ENCODE results near the gene PLEKHJ1. TPM values are rescaled to one million over a fixed set of nuclear protein-coding genes. Genes with fewer than 3 reads are reported as not detected.

Gene PLEKHJ1
- total RNA-seq, 1 experiment from 2014 or later = 94.8 TPM

DNA sequence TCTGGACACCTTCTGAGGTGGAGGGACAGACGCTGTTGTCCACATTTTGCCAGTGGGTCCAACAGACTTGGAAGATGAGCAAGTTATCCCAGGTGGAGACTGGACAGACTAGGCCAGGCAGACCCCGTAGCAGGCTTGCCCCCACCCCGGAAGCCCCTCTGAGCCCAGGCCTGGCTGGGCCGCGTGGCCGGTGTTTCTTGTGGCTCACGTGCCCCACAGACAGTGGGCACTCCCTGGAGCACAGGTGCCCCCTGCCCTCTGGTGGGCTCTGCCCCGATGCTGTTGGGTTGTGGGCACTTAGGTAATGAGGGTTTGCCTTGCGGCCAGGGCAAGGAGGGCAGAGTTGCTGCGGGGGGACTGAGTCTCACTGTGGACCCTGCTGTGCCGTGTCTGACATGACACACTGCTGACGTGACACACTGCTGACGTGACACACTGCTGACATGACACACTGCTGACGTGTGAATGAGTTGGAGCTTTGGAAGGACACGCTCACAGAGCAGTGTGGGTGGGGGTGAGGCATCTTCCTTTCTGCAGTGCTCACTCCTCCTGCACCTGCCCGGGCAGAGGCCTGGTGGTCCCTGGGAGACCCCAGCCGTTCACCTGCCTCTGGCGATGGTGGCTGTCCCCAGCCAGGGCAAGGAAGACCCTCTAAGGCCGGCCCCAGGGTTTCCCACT lies 47.3 kb downstream of the PLEKHJ1 start:
- BruUV-seq (replicated peaks) = no TSS peak
- Histone ChIP-seq H3K4me1 (ENCODE audit: insufficient read depth, low read length) (no peaks in the 10 kb centered on the region), H3K36me3 (ENCODE audit: low read depth, low read length) (peaks cover 2% of the 10 kb centered on the region; the same call in 1 of the 2 replicates), H3K79me2 (ENCODE audit: low read length) (peaks cover 28% of the 10 kb centered on the region), H3K9me2 (replicated peaks; ENCODE audit: low read length) (no peaks in the 10 kb centered on the region), H3K27ac (ENCODE audit: low read length) (no peak overlapping the region), H3F3A (ENCODE audit: low read length, unreplicated experiment) (no peaks in the 10 kb centered on the region), H3K9me3 (ENCODE audit: low read length) (no peaks in the 10 kb centered on the region), H3K4me2 (ENCODE audit: low read length) (no peak overlapping the region), H3K9ac (ENCODE audit: low read length) (no peak overlapping the region), H2AFZ (ENCODE audit: low read length) (no peak overlapping the region), H3K27me3 (ENCODE audit: low read length) (no peaks in the 10 kb centered on the region), H4K20me1 (ENCODE audit: low read length) (no peaks in the 10 kb centered on the region), H3K4me3 (ENCODE audit: low read length) (no peak overlapping the region)
- CTCF ChIA-PET = no interaction called here
- no peak for TF ChIP-seq EZH2phosphoT487 (IDR thresholded peaks at IDR 0.05; ENCODE audit: borderline replicate concordance, low read length)
- TF ChIP-seq, protein P1, sequence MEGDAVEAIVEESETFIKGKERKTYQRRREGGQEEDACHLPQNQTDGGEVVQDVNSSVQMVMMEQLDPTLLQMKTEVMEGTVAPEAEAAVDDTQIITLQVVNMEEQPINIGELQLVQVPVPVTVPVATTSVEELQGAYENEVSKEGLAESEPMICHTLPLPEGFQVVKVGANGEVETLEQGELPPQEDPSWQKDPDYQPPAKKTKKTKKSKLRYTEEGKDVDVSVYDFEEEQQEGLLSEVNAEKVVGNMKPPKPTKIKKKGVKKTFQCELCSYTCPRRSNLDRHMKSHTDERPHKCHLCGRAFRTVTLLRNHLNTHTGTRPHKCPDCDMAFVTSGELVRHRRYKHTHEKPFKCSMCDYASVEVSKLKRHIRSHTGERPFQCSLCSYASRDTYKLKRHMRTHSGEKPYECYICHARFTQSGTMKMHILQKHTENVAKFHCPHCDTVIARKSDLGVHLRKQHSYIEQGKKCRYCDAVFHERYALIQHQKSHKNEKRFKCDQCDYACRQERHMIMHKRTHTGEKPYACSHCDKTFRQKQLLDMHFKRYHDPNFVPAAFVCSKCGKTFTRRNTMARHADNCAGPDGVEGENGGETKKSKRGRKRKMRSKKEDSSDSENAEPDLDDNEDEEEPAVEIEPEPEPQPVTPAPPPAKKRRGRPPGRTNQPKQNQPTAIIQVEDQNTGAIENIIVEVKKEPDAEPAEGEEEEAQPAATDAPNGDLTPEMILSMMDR (conservative IDR thresholded peaks at IDR 0.05; ENCODE audit: low read depth, low read length) = no peak
- TF ChIP-seq EZH2 (IDR thresholded peaks at IDR 0.05; ENCODE audit: low read length, unreplicated experiment) = no peak
- no peak for DNase-seq
- POLR2A ChIA-PET (ENCODE audit: unreplicated experiment) = no interaction called here
- intact Hi-C loops (cut with micrococcal nuclease) = no loop called here
- ATAC-seq = no peak

DNA sequence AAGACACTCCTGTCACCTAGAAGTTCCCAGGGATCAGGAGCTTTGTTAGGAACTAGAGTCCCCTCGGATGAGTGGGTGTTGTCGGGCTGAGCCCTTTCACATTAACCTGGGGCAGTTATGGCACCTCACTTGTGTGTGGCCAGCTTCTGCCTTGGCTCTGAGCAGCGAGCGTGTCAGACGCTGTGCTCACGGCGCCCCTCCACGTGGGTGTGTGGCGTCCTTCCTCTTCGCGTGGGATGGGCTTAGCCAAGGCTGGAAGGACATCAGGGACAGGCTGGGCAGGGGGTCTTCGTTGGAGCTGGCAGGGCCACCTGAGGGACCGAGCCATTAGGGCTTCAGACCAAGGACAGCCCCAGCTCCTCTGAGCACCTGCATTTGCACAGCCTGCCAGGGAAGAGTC lies 49.0 kb downstream of the PLEKHJ1 start:
- H3K9ac ChIP-seq (ENCODE audit: low read length) = no peak overlapping the region
- H3K27me3 ChIP-seq (ENCODE audit: low read length) = no peaks in the 10 kb centered on the region
- peaks cover 43% of the 10 kb centered on the region for H3K79me2 ChIP-seq (ENCODE audit: low read length)
- H3K36me3 ChIP-seq (ENCODE audit: low read depth, low read length) = peaks cover 2% of the 10 kb centered on the region; the same call in 1 of the 2 replicates
- TF ChIP-seq EZH2phosphoT487 (IDR thresholded peaks at IDR 0.05; ENCODE audit: borderline replicate concordance, low read length) = no peak
- TF ChIP-seq, protein P1 (conservative IDR thresholded peaks at IDR 0.05; ENCODE audit: low read depth, low read length) = no peak
- ChIA-PET POLR2A (ENCODE audit: unreplicated experiment) (no interaction called here), CTCF (no interaction called here)
- no peaks in the 10 kb centered on the region for H3K9me2 ChIP-seq (replicated peaks; ENCODE audit: low read length)
- ATAC-seq (no peak), DNase-seq (no peak)
- no peaks in the 10 kb centered on the region for H3K4me1 ChIP-seq (ENCODE audit: insufficient read depth, low read length)
- H3F3A ChIP-seq (ENCODE audit: low read length, unreplicated experiment) = no peaks in the 10 kb centered on the region
- no peak overlapping the region for H3K27ac ChIP-seq (ENCODE audit: low read length)
- no peaks in the 10 kb centered on the region for H4K20me1 ChIP-seq (ENCODE audit: low read length)
- no peak overlapping the region for H3K4me2 ChIP-seq (ENCODE audit: low read length)
- intact Hi-C loops (cut with micrococcal nuclease) = no loop called here
- no peak overlapping the region for H2AFZ ChIP-seq (ENCODE audit: low read length)
- H3K9me3 ChIP-seq (ENCODE audit: low read length) = no peaks in the 10 kb centered on the region
- H3K4me3 ChIP-seq (ENCODE audit: low read length) = no peak overlapping the region
- BruUV-seq (replicated peaks) = no TSS peak

DNA sequence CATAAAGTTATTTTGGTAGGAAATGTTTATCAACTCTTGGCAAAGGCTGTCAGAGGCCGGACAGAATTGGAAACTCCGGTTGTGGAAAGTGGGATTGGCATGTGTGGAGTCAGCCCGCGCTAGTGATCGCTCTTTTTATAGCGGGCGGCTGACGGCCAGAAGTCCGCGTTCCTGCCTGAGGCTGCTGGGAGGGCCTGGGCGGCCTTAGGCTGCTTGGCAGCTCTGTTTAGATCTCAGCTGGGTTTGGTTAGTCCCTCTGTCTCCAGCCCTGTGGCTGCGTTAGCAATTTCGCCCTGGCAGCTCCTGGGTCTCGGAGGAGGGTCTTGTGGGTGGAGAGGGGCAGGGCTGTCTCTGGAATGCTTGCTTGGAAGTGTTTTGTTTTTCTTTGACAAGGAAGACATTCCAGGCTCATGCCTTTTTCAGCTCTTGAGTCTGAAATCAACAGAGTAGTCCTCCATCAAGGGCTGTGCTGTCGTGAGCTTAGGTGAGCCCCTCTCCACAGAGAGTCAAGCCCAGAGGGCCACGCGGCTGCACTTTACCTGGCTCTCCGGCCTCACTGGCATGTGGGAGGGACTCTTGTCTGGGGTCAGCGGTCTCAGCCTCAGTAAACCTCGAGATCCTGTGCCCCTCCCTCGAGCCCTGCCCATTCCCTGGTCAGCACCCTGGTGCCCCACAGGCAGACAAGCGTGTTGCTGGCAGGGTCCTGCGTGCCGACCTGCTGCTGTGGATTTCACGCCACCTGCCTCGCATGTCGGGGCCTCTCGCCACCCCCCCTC lies 49.9 kb downstream of the PLEKHJ1 start:
- no peaks in the 10 kb centered on the region for H3K27me3 ChIP-seq (ENCODE audit: low read length)
- H3K9me2 ChIP-seq (replicated peaks; ENCODE audit: low read length) = no peaks in the 10 kb centered on the region
- H4K20me1 ChIP-seq (ENCODE audit: low read length) = no peaks in the 10 kb centered on the region
- intact Hi-C loops (cut with micrococcal nuclease) = no loop called here
- ChIA-PET POLR2A (ENCODE audit: unreplicated experiment) (no interaction called here), CTCF (no interaction called here)
- no peak overlapping the region for H3K9ac ChIP-seq (ENCODE audit: low read length)
- TF ChIP-seq EZH2phosphoT487 (IDR thresholded peaks at IDR 0.05; ENCODE audit: borderline replicate concordance, low read length) (no peak), EZH2 (IDR thresholded peaks at IDR 0.05; ENCODE audit: low read length, unreplicated experiment) (no peak)
- TF ChIP-seq, protein P1 (conservative IDR thresholded peaks at IDR 0.05; ENCODE audit: low read depth, low read length) = no peak
- H3K79me2 ChIP-seq (ENCODE audit: low read length) = peaks cover 49% of the 10 kb centered on the region
- no peaks in the 10 kb centered on the region for H3F3A ChIP-seq (ENCODE audit: low read length, unreplicated experiment)
- H3K4me3 ChIP-seq (ENCODE audit: low read length) = no peak overlapping the region
- DNase-seq (no peak), ATAC-seq (no peak)
- no TSS peak for BruUV-seq (replicated peaks)
- no peaks in the 10 kb centered on the region for H3K4me1 ChIP-seq (ENCODE audit: insufficient read depth, low read length)
- H3K4me2 ChIP-seq (ENCODE audit: low read length) = no peak overlapping the region
- H3K36me3 ChIP-seq (ENCODE audit: low read depth, low read length) = peaks cover 2% of the 10 kb centered on the region; the same call in 1 of the 2 replicates
- no peak overlapping the region for H3K27ac ChIP-seq (ENCODE audit: low read length)
- H2AFZ ChIP-seq (ENCODE audit: low read length) = no peak overlapping the region
- H3K9me3 ChIP-seq (ENCODE audit: low read length) = no peaks in the 10 kb centered on the region
